Ovary (tissue), 9 donors: ENCODE measurements around the gene POU6F2. TPM values are rescaled to one million over a fixed set of nuclear protein-coding genes. Genes with fewer than 3 reads are reported as not detected.

Source experiments
- DNase-seq, 5 donors: peaks; one replicate each; pipeline ENCODE4 v3.0.0-alpha.2; 2019 to 2020
- H3K27ac ChIP-seq, 2 donors: fragments of 200-600 bp; one replicate each; pipeline versions ENCODE4 v1.5.1 to v1.8.0; 2019 to 2022
- H3K27me3 ChIP-seq: fragments of 200-600 bp; one replicate; pipeline ENCODE4 v1.8.0; 2022
- H3K36me3 ChIP-seq: fragments of 200-600 bp; sonication (generic); one replicate; pipeline ENCODE4 v1.5.1; 2019
- H3K4me1 ChIP-seq: one replicate; pipeline ENCODE4 v1.8.1; 2013; ENCODE audit warnings: mild to moderate bottlenecking, moderate library complexity; ENCODE audit not compliant: insufficient read depth
- H3K4me3 ChIP-seq: fragments of 200-600 bp; sonication (generic); one replicate; pipeline ENCODE4 v1.5.1; 2017
- H3K9me3 ChIP-seq, 2 donors: fragments of 200-600 bp in 1 of 2; sonication (generic) in 1 of 2; one replicate each; pipeline versions ENCODE4 v1.5.1 to v1.8.1; 2013 to 2019; ENCODE audit warnings: mild to moderate bottlenecking in 1 of 2, moderate library complexity in 1 of 2
- CTCF ChIP-seq, 3 donors: fragments of 450-650 bp in 2 of 3; fragments of 200-600 bp in 1 of 3; IDR thresholded peaks; one replicate each; pipeline versions ENCODE4 v1.5.1 to v1.8.0; 2016 to 2022; ENCODE audit warnings: antibody characterized with exemption in 3 of 3, mild to moderate bottlenecking in 1 of 3
- EP300 ChIP-seq: sonication (generic); formaldehyde crosslinking; IDR thresholded peaks from one replicate; pipeline ENCODE4 v1.6.1; 2017; ENCODE audit warnings: antibody characterized with exemption
- POLR2A ChIP-seq: fragments of 450-650 bp; IDR thresholded peaks from one replicate; pipeline ENCODE4 v1.6.1; 2017; ENCODE audit warnings: antibody characterized with exemption, mild to moderate bottlenecking, moderate library complexity
- WGBS, 3 donors: extraction: QIAGEN DNeasy Blood & Tissue Kit in 1 of 3; methylation state at CpG; one replicate each; pipeline versions ENCODE4 v1.1.5 to v1.1.7; 2013 to 2017; 5-methylcytosine and 5-hydroxymethylcytosine counted together
- intact Hi-C, 4 donors: fragments of 100-400 bp; cut with DNase I; formaldehyde crosslinking; loops; one replicate each; pipeline versions ENCODE4 v1.11.0 to v1.15.1; 2022 to 2023
- polyA plus RNA-seq, 2 donors: library from polyadenylated mRNA; stranded (reverse); fragments of 200-250 nt in 1 of 2; fragments of 350-450 nt in 1 of 2; fragmentation: Illumina TruSeq in 1 of 2; extraction: RNeasy Lipid Tissue Mini Kit (QIAGEN cat#74804) in 1 of 2; gene quantifications; one replicate each; pipeline ENCODE4 v1.2.3, GENCODE V29; 2013 to 2014
- total RNA-seq, 7 donors: library from RNA; depleted of rRNA in 2 of 7; stranded (reverse); fragments of >200 nt in 2 of 7; fragmentation: NEBNext Ultra II Directional in 3 of 7; extraction: Animal tissue kit (Norgen Biotek cat#: 25700) in 3 of 7; gene quantifications; one replicate each; pipeline versions ENCODE4 v1.1.0 to v1.2.4, GENCODE V29; 2016 to 2023
- donor health status: DM: no; HTN: no; CAD: no; lungs with moderate emphysema.
- donor health status: DM: no; HTN: no; CAD: no.
- donor health status: Bipolar disorder and iron deficiency.
- donor health status: DM: yes; HTN: yes; CAD: no.
- donor health status: DM: no; HTN: no; CAD: no.
- donor health status: DM: yes; HTN: yes; CAD: no.

The POU6F2 gene
- total and polyA plus RNA-seq, 9 donors = 0.17 to 2.0 (median 0.61) TPM

DNA sequence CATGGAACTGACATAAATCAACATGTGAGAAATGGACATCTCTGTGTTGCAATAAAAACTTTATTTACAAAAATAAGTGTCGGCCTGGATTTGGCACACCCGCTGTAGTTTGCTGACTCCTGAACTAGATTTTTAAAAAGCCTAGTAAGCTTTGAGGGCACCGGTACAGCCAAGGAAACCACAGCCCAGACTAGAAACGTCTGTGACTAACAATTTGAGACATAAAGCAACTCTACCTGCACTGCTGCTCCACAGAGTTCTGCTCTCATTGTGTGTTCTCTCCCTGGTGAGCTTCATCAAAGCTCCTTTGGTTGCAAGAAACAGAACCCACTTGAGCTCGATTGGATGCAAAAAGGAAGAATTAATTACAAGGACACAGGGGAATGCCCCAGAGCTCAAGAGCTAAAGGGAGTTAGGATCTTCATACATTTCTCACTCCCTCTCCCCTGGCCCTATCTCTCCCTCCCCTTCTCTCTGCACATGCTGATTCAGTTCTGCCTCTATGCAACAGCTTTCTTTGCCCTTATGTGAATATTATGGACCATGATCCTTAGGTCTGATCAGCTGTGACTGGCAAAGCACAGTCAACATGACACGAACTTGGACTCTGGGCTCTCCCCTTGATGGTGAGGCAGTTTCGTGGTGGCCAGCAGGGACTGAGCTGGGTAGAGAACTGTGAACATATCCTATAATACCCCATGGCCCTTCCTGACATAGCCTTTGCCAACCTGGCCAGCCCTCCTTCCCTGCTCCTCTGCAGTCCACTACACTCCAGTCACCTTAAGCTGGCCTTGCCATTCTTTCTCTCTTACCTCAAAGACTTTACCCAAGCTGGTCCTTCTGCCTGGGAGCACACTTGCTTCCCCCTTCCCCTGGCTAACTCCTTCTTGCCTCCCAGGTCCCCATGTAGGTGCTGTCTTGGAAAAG is 511.0 kb downstream of the POU6F2 start:
- 67 to 74% (median 69%) methylated on average over 7 of the region's 7 CpGs for WGBS, 3 donors
- Histone ChIP-seq H3K36me3 (no peaks in the 10 kb centered on the region), H3K27me3 (no peaks in the 10 kb centered on the region), H3K27ac (no peak overlapping the region), H3K4me1 (no peaks in the 10 kb centered on the region), H3K4me3 (no peak overlapping the region), H3K9me3 (no peaks in the 10 kb centered on the region)
- intact Hi-C loops = no loop called here
- TF ChIP-seq CTCF (IDR thresholded peaks at IDR 0.05) = no peak
- no peak for TF ChIP-seq EP300
- TF ChIP-seq POLR2A = no peak
- no peak for DNase-seq

GRCh38 chr7:39490296-39490695 is 512.6 kb downstream of the POU6F2 start:
- Histone ChIP-seq H3K27me3 (no peaks in the 10 kb centered on the region), H3K36me3 (no peaks in the 10 kb centered on the region), H3K4me1 (no peaks in the 10 kb centered on the region), H3K9me3 (no peaks in the 10 kb centered on the region), H3K27ac (no peak overlapping the region), H3K4me3 (no peak overlapping the region)
- TF ChIP-seq CTCF (IDR thresholded peaks at IDR 0.05) (no peak), POLR2A (no peak), EP300 (no peak)
- no peak for DNase-seq
- intact Hi-C loops = no loop called here
- WGBS, 3 donors = 84 to 93% (median 88%) methylated on average over 2 of the region's 2 CpGs

DNA sequence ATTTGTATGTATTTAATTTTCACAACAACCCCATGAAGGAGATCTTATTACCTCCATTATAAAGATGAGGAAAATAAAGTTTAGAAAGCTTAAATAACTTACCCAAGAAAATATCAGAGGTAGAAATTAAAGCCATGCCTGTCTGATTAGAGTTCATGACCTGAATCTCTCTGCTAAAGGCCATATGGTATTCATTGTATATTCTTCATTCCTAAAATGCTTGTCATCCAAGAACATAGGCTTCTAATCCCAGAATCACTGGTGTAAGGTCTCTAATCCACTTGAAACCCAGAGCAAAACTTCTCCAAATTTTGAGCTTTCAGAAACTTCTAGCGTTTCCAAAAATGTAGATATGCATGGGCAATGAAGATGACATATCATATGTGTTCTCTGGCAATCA is 516.2 kb downstream of the POU6F2 start:
- Histone ChIP-seq H3K27ac (no peak overlapping the region), H3K4me3 (no peak overlapping the region), H3K4me1 (no peaks in the 10 kb centered on the region), H3K9me3 (no peaks in the 10 kb centered on the region), H3K36me3 (no peaks in the 10 kb centered on the region), H3K27me3 (no peaks in the 10 kb centered on the region)
- intact Hi-C loops = no loop called here
- 83 to 94% (median 84%) methylated on average over 1 of the region's 1 CpG for WGBS, 3 donors
- no peak for DNase-seq
- no peak for TF ChIP-seq CTCF (IDR thresholded peaks at IDR 0.05)
- TF ChIP-seq EP300 = no peak
- TF ChIP-seq POLR2A = no peak

DNA sequence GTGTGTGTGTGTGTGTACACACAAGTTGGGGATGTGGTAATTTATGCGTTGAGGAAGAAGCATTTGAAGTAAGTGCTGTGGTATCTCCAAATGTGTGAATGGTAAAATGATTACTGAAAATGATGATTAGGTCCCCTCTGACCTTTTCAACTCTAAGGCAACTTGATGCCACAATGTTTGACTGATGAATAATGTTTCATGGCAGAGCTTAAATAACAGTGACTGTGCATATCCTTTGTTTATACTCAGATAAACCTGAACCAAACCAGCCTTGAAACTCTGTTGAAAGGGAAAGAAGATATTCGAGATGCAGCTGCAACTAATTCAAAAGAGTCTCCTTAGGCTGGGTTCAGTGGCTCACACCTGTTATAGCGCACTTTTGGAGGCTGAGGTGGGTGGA is 523.6 kb downstream of the POU6F2 start:
- Histone ChIP-seq H3K36me3 (no peaks in the 10 kb centered on the region), H3K27me3 (no peaks in the 10 kb centered on the region), H3K4me3 (no peak overlapping the region), H3K4me1 (no peaks in the 10 kb centered on the region), H3K27ac (no peak overlapping the region), H3K9me3 (no peaks in the 10 kb centered on the region)
- no peak for DNase-seq
- 58 to 84% (median 69%) methylated on average over 3 of the region's 3 CpGs for WGBS, 3 donors
- intact Hi-C loops = no loop called here
- TF ChIP-seq CTCF (IDR thresholded peaks at IDR 0.05) = no peak
- TF ChIP-seq POLR2A = no peak
- no peak for TF ChIP-seq EP300
